Neural cell (in vitro differentiated cells): ENCODE measurements around the gene ALX4. TPM values are rescaled to one million over a fixed set of nuclear protein-coding genes. Genes with fewer than 3 reads are reported as not detected.

Experiments
- H2AFZ ChIP-seq: fragments of 200-600, 300-800 bp; sonication (generic), shearing (Covaris generic); 2 replicates; pipeline ENCODE4 v1.6.0; 2014; ENCODE audit warnings: low read depth, mild to moderate bottlenecking, antibody characterized with exemption, low read length, moderate library complexity
- H3F3A ChIP-seq: fragments of 200-600 bp; shearing (Covaris generic); 2 replicates; pipeline ENCODE4 v1.6.1; 2016; ENCODE audit warnings: mild to moderate bottlenecking, moderate library complexity, mixed read lengths, antibody characterized with exemption, low read length; ENCODE audit not compliant: insufficient read depth, poor library complexity, severe bottlenecking
- H3K27ac ChIP-seq: fragments of 200-600, 300-800 bp; sonication (generic), shearing (Covaris generic); 2 replicates; pipeline ENCODE4 v1.5.1; 2014; ENCODE audit warnings: mild to moderate bottlenecking, low read length, moderate library complexity
- H3K27me3 ChIP-seq: fragments of 300-800, 200-600 bp; sonication (generic), shearing (Covaris generic); 2 replicates; pipeline ENCODE4 v1.6.0; 2014; ENCODE audit warnings: mild to moderate bottlenecking, low read depth, low read length, moderate library complexity; ENCODE audit not compliant: insufficient read depth
- H3K36me3 ChIP-seq: fragments of 300-800, 200-600 bp; sonication (generic), shearing (Covaris generic); 2 replicates; pipeline ENCODE4 v1.5.1; 2014; ENCODE audit warnings: mild to moderate bottlenecking, antibody characterized with exemption, low read length, moderate library complexity; ENCODE audit not compliant: insufficient read depth
- H3K4me2 ChIP-seq: fragments of 300-800, 200-600 bp; sonication (generic), shearing (Covaris generic); 2 replicates; pipeline ENCODE4 v1.6.0; 2014; ENCODE audit warnings: mild to moderate bottlenecking, low read length
- H3K4me3 ChIP-seq: fragments of 300-800, 200-600 bp; sonication (generic), shearing (Covaris generic); 2 replicates; pipeline ENCODE4 v1.5.1; 2014; ENCODE audit warnings: mild to moderate bottlenecking, low read length, moderate library complexity
- H3K79me2 ChIP-seq: fragments of 200-600 bp; shearing (Covaris generic); replicated peaks from 2 replicates; pipeline ENCODE4 v1.6.0; 2014; ENCODE audit warnings: mild to moderate bottlenecking, low read length, moderate library complexity; ENCODE audit not compliant: insufficient read depth
- H3K9ac ChIP-seq: fragments of 300-800, 200-600 bp; sonication (generic), shearing (Covaris generic); 2 replicates; pipeline ENCODE4 v1.6.1; 2016; ENCODE audit warnings: mild to moderate bottlenecking, low read length, mixed read lengths
- H3K9me2 ChIP-seq: fragments of 200-600 bp; shearing (Covaris generic); 2 replicates; pipeline ENCODE4 v1.6.1; 2016; ENCODE audit warnings: mild to moderate bottlenecking, low read length, mixed read lengths; ENCODE audit not compliant: insufficient read depth
- H3K9me3 ChIP-seq: fragments of 200-600, 300-800 bp; sonication (generic), shearing (Covaris generic); 2 replicates; pipeline ENCODE4 v1.6.1; 2016; ENCODE audit warnings: mild to moderate bottlenecking, mixed run types, low read length, moderate library complexity, mixed read lengths
- H4K20me1 ChIP-seq: fragments of 200-600 bp; shearing (Covaris generic); 2 replicates; pipeline ENCODE4 v1.6.1; 2016; ENCODE audit warnings: mild to moderate bottlenecking, mixed run types; ENCODE audit not compliant: insufficient read depth
- CTCF ChIP-seq: fragments of 450-650 bp; IDR thresholded peaks from 2 replicates; pipeline ENCODE4 v1.5.1; 2014; ENCODE audit warnings: antibody characterized with exemption, mild to moderate bottlenecking, moderate library complexity; ENCODE audit not compliant: poor library complexity, severe bottlenecking
- EZH2 ChIP-seq: fragments of 200-600, 300-800 bp; shearing (Covaris generic), sonication (generic); IDR thresholded peaks from 2 replicates; pipeline ENCODE4 v1.6.1; 2014; ENCODE audit warnings: antibody characterized with exemption, low read length, borderline replicate concordance, mild to moderate bottlenecking; ENCODE audit not compliant: insufficient read depth, poor library complexity, severe bottlenecking
- MXI1 ChIP-seq: fragments of 450-650 bp; conservative IDR thresholded peaks from 2 replicates; pipeline ENCODE4 v1.6.1; 2014; ENCODE audit warnings: antibody characterized with exemption, mild to moderate bottlenecking; ENCODE audit not compliant: poor library complexity, severe bottlenecking
- POLR2AphosphoS5 ChIP-seq: IDR thresholded peaks from 2 replicates; pipeline ENCODE4 v1.6.1; 2012
- RAD21 ChIP-seq: fragments of 450-650 bp; conservative IDR thresholded peaks from 2 replicates; pipeline ENCODE4 v1.6.1; 2014; ENCODE audit warnings: antibody characterized with exemption, mild to moderate bottlenecking, moderate library complexity
- REST ChIP-seq: IDR thresholded peaks from 2 replicates; pipeline ENCODE4 v1.6.1; 2012; ENCODE audit warnings: borderline replicate concordance
- SMC3 ChIP-seq: fragments of 450-650 bp; conservative IDR thresholded peaks from 2 replicates; pipeline ENCODE4 v1.6.1; 2014; ENCODE audit warnings: antibody characterized with exemption, mild to moderate bottlenecking, moderate library complexity; ENCODE audit not compliant: poor library complexity
- TAF1 ChIP-seq: IDR thresholded peaks from 2 replicates; pipeline ENCODE4 v1.6.1; 2012; ENCODE audit warnings: low read depth
- polyA minus RNA-seq: library from RNA; depleted of rRNA, polyadenylated mRNA; stranded (reverse); fragments of >200 nt; gene quantifications from 2 replicates; pipeline ENCODE4 v1.2.3, GENCODE V29; 2014
- polyA plus RNA-seq: library from polyadenylated mRNA; depleted of rRNA; stranded (reverse); fragments of >200 nt; gene quantifications from 2 replicates; pipeline ENCODE4 v1.2.3, GENCODE V29; 2014

The ALX4 gene
- polyA plus RNA-seq: not detected in 2 replicates
- 0.12 TPM in 1 of 2 replicates, not detected in the other for polyA minus RNA-seq

DNA sequence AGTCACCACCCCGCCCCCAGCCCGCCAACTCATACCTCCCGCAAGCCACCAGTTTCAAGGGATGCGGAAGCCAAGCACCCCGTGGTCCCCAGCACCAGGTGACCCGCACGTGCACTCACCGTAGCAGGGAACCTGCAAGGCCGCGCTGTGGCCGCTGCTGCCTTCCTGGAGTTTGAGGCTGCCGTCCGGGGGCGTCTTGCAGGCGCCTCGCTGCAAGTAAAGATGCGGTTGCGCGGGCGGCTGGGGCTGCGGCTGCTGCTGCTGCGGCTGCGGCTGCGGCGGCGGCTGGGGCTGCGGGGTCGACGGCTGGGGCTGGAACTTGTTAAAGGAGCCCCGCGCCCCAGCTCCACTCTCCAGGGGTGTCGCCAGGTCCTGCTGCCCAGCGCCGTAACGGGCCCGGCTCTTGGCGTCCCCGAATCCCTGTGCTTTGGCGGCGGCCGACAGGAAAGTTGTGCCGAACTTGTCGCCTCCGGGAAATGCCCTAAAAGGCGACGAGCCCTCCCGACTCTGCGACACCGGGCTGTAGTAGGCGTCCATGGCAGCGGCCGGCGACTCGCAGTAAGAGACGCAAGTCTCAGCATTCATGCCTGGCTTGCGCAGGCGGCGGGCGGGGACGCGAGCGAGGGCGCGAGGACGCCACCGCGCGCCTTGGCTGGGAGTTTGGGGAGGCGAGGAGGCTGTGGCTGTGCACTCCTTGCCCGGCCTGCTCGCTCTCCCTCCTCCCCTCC is at the start of gene ALX4:
Gene ALX4 (minus strand): TSS at position 662 of the 728 bp plus-strand sequence. CDS start 77 bp downstream, at position 585.
- Histone ChIP-seq H3K27me3 (peaks cover 100% of the 10 kb centered on the region), H3K27ac (no peak within 1 kb of the TSS), H2AFZ (no peak within 1 kb of the TSS), H3K36me3 (no peaks in the 10 kb centered on the region), H4K20me1 (no peaks in the 10 kb centered on the region), H3K9me2 (no peaks in the 10 kb centered on the region), H3K79me2 (no peaks in the 10 kb centered on the region), H3K9me3 (no peaks in the 10 kb centered on the region), H3K9ac (no peak within 1 kb of the TSS), H3F3A (no peaks in the 10 kb centered on the region), H3K4me3 (peak within 1 kb of the TSS; percentile 59), H3K4me2 (no peak within 1 kb of the TSS)
- TF ChIP-seq POLR2AphosphoS5 (no peak), RAD21 (no peak), REST (no peak), TAF1 (no peak), EZH2 (peak; percentile 10), CTCF (no peak)

GRCh38 chr11:44359162-44359561 is 49.2 kb upstream of the ALX4 start:
- H3K27me3 ChIP-seq: no peaks in the 10 kb centered on the region
- no peaks in the 10 kb centered on the region for H3K79me2 ChIP-seq
- no peaks in the 10 kb centered on the region for H3K9me2 ChIP-seq
- H3K4me2 ChIP-seq: no peak overlapping the region
- no peaks in the 10 kb centered on the region for H3K9me3 ChIP-seq
- no peak overlapping the region for H3K9ac ChIP-seq
- H3K36me3 ChIP-seq: no peaks in the 10 kb centered on the region
- H2AFZ ChIP-seq: no peak overlapping the region
- no peak overlapping the region for H3K27ac ChIP-seq
- no peaks in the 10 kb centered on the region for H3F3A ChIP-seq
- H3K4me3 ChIP-seq: no peak overlapping the region
- TF ChIP-seq POLR2AphosphoS5 (no peak), EZH2 (no peak), TAF1 (no peak), SMC3 (no peak), CTCF (no peak), MXI1 (no peak), REST (no peak)
- no peaks in the 10 kb centered on the region for H4K20me1 ChIP-seq
